Activated CD4-positive, alpha-beta memory T cell treated with anti-CD3 and anti-CD28 coated beads for 36 hours (primary cell): Measurements from ENCODE around the gene FZD8. TPM values are rescaled to one million over a fixed set of nuclear protein-coding genes. Genes with fewer than 3 reads are reported as not detected.

Source experiments
- CTCF ChIA-PET: fragments of 350-600 bp; sonication (Branson Sonifier 250); formaldehyde crosslinking; loops from one replicate; lab custom pipeline; 2021; ENCODE audit warnings: antibody characterized with exemption, inconsistent platforms; lab: Charles Lee
- POLR2A ChIA-PET: fragments of 350-600 bp; sonication (Branson Sonifier 250); formaldehyde crosslinking; loops from one replicate; lab custom pipeline; 2021; ENCODE audit warnings: antibody characterized with exemption; lab: Charles Lee
- DNase-seq: peaks from one replicate; pipeline ENCODE4 v3.0.0-alpha.2; 2020
- H3K27ac Mint-ChIP-seq: one replicate; pipeline ENCODE4 v1.8.0; 2021; ENCODE audit warnings: mixed read lengths
- H3K27me3 Mint-ChIP-seq: one replicate; pipeline ENCODE4 v1.8.0; 2021; ENCODE audit warnings: mixed read lengths
- H3K36me3 Mint-ChIP-seq: one replicate; pipeline ENCODE4 v1.8.0; 2021; ENCODE audit warnings: mixed read lengths
- H3K4me1 Mint-ChIP-seq: one replicate; pipeline ENCODE4 v1.8.0; 2021; ENCODE audit warnings: low read depth, mixed read lengths
- H3K4me3 Mint-ChIP-seq: one replicate; pipeline ENCODE4 v1.8.0; 2021; ENCODE audit warnings: mild to moderate bottlenecking, mixed read lengths
- H3K9me3 Mint-ChIP-seq: one replicate; pipeline ENCODE4 v1.8.0; 2021; ENCODE audit warnings: mixed read lengths
- intact Hi-C: fragments of 100-400 bp; cut with micrococcal nuclease; formaldehyde crosslinking; loops from one replicate; pipeline ENCODE4 v1.15.1; 2023
- total RNA-seq, 2 experiments: library from RNA; stranded (reverse); gene quantifications; one replicate each; pipeline ENCODE4 v1.2.3, GENCODE V29; 2021

FZD8 gene
- total RNA-seq, 2 experiments from 2014 or later: 0.31 to 0.45 TPM

- peaks cover 25% of the 10 kb centered on the region for H3K4me1 Mint-ChIP-seq
- H3K36me3 Mint-ChIP-seq: no peaks in the 10 kb centered on the region
- CTCF ChIA-PET: no interaction called here
- H3K27me3 Mint-ChIP-seq: peaks cover 36% of the 10 kb centered on the region
- H3K4me3 Mint-ChIP-seq: peak overlapping the region; percentile 45
- no peak overlapping the region for H3K27ac Mint-ChIP-seq
- no peaks in the 10 kb centered on the region for H3K9me3 Mint-ChIP-seq
- intact Hi-C loops: loop anchor here (5.0 to 10.0 kb wide), 2 partner anchors 146 to 1138 kb away; no protein-coding TSS in a partner anchor
- POLR2A ChIA-PET: no interaction called here
- DNase-seq: no peak
Measured at GRCh38 chr10:35639021-35639727, 2.9 kb downstream of the FZD8 start.

- Mint-ChIP-seq H3K4me1 (peaks cover 17% of the 10 kb centered on the region), H3K27me3 (peaks cover 30% of the 10 kb centered on the region), H3K4me3 (no peak overlapping the region), H3K36me3 (no peaks in the 10 kb centered on the region), H3K27ac (no peak overlapping the region), H3K9me3 (no peaks in the 10 kb centered on the region)
- ChIA-PET CTCF (no interaction called here), POLR2A (no interaction called here)
- DNase-seq: no peak
- intact Hi-C loops: loop anchor here (5.0 to 10.0 kb wide), 2 partner anchors 147 to 1139 kb away; no protein-coding TSS in a partner anchor
Measured at GRCh38 chr10:35638101-35638500, 4.0 kb downstream of the FZD8 start.

- intact Hi-C loops: loop anchor here (5.0 to 10.0 kb wide), 2 partner anchors 147 to 1140 kb away; no protein-coding TSS in a partner anchor
- H3K27ac Mint-ChIP-seq: no peak overlapping the region
- no peak overlapping the region for H3K4me3 Mint-ChIP-seq
- no peaks in the 10 kb centered on the region for H3K9me3 Mint-ChIP-seq
- DNase-seq: no peak
- no peaks in the 10 kb centered on the region for H3K36me3 Mint-ChIP-seq
- POLR2A ChIA-PET: no interaction called here
- CTCF ChIA-PET: interaction anchor here (0.7 to 1.8 kb wide), 2 partner anchors 144 to 557 kb away, joined by 3 to 5 read pairs; no protein-coding TSS in a partner anchor
- peaks cover 17% of the 10 kb centered on the region for H3K4me1 Mint-ChIP-seq
- peaks cover 30% of the 10 kb centered on the region for H3K27me3 Mint-ChIP-seq
Measured at GRCh38 chr10:35637462-35637861, 4.6 kb downstream of the FZD8 start.

GRCh38 chr10:35636956-35637355 is 5.1 kb downstream of the FZD8 start:
- ChIA-PET CTCF (interaction anchor here (0.6 to 2.1 kb wide), 5 partner anchors 74 to 1244 kb away, joined by 3 to 13 read pairs (median 4); no protein-coding TSS in a partner anchor), POLR2A (no interaction called here)
- Mint-ChIP-seq H3K4me1 (peaks cover 16% of the 10 kb centered on the region), H3K4me3 (no peak overlapping the region), H3K27ac (no peak overlapping the region), H3K9me3 (no peaks in the 10 kb centered on the region), H3K36me3 (no peaks in the 10 kb centered on the region), H3K27me3 (peaks cover 30% of the 10 kb centered on the region)
- intact Hi-C loops: loop anchor here (5.0 to 10.0 kb wide), 2 partner anchors 148 to 1140 kb away; no protein-coding TSS in a partner anchor
- DNase-seq: no peak

- Mint-ChIP-seq H3K36me3 (no peaks in the 10 kb centered on the region), H3K4me3 (no peak overlapping the region), H3K4me1 (peaks cover 12% of the 10 kb centered on the region), H3K27me3 (peaks cover 28% of the 10 kb centered on the region), H3K27ac (no peak overlapping the region), H3K9me3 (no peaks in the 10 kb centered on the region)
- ChIA-PET POLR2A (interaction anchor here (0.5 kb wide), 1 partner anchor 105 kb away, joined by 3 read pairs; no protein-coding TSS in a partner anchor), CTCF (interaction anchor here (0.6 to 2.1 kb wide), 23 partner anchors 8 to 1860 kb away, joined by 3 to 13 read pairs (median 3); no protein-coding TSS in a partner anchor)
- DNase-seq: peak; percentile 41
- intact Hi-C loops: loop anchor here (1.0 to 10.0 kb wide), 4 partner anchors 149 to 1246 kb away; no protein-coding TSS in a partner anchor
Measured at GRCh38 chr10:35635576-35635975, 6.5 kb downstream of the FZD8 start.

GRCh38 chr10:35633006-35633980 is 8.8 kb downstream of the FZD8 start:
- Mint-ChIP-seq H3K4me3 (no peak overlapping the region), H3K4me1 (peaks cover 4% of the 10 kb centered on the region), H3K36me3 (no peaks in the 10 kb centered on the region), H3K9me3 (no peaks in the 10 kb centered on the region), H3K27ac (no peak overlapping the region), H3K27me3 (peaks cover 21% of the 10 kb centered on the region)
- no peak for DNase-seq
- POLR2A ChIA-PET: no interaction called here
- intact Hi-C loops: loop anchor here (10.0 kb wide), 1 partner anchor 152 kb away; no protein-coding TSS in a partner anchor
- CTCF ChIA-PET: interaction anchor here (0.6 to 0.7 kb wide), 2 partner anchors 379 to 396 kb away, joined by 3 read pairs; no protein-coding TSS in a partner anchor

GRCh38 chr10:35632027-35632426 is 10.1 kb downstream of the FZD8 start:
- Mint-ChIP-seq H3K27ac (no peak overlapping the region), H3K4me1 (no peaks in the 10 kb centered on the region), H3K27me3 (peaks cover 15% of the 10 kb centered on the region), H3K4me3 (no peak overlapping the region), H3K36me3 (no peaks in the 10 kb centered on the region), H3K9me3 (no peaks in the 10 kb centered on the region)
- POLR2A ChIA-PET: no interaction called here
- CTCF ChIA-PET: no interaction called here
- no peak for DNase-seq
- intact Hi-C loops: loop anchor here (10.0 kb wide), 1 partner anchor 153 kb away; no protein-coding TSS in a partner anchor

- H3K27ac Mint-ChIP-seq: no peak overlapping the region
- ChIA-PET POLR2A (no interaction called here), CTCF (no interaction called here)
- H3K4me3 Mint-ChIP-seq: no peak overlapping the region
- DNase-seq: no peak
- H3K9me3 Mint-ChIP-seq: no peaks in the 10 kb centered on the region
- H3K4me1 Mint-ChIP-seq: no peaks in the 10 kb centered on the region
- intact Hi-C loops: loop anchor here (10.0 kb wide), 1 partner anchor 153 kb away; no protein-coding TSS in a partner anchor
- no peaks in the 10 kb centered on the region for H3K36me3 Mint-ChIP-seq
- peaks cover 11% of the 10 kb centered on the region for H3K27me3 Mint-ChIP-seq
Measured at GRCh38 chr10:35631404-35631803, 10.7 kb downstream of the FZD8 start.

GRCh38 chr10:35626971-35627507 is 15.1 kb downstream of the FZD8 start:
- Mint-ChIP-seq H3K4me1 (no peaks in the 10 kb centered on the region), H3K4me3 (no peak overlapping the region), H3K9me3 (no peaks in the 10 kb centered on the region), H3K36me3 (no peaks in the 10 kb centered on the region), H3K27me3 (peaks cover 12% of the 10 kb centered on the region), H3K27ac (no peak overlapping the region)
- no peak for DNase-seq
- ChIA-PET POLR2A (no interaction called here), CTCF (no interaction called here)
- intact Hi-C loops: no loop called here

- ChIA-PET POLR2A (no interaction called here), CTCF (interaction anchor here (1.1 kb wide), 1 partner anchor 52 kb away, joined by 3 read pairs; no protein-coding TSS in a partner anchor)
- intact Hi-C loops: no loop called here
- no peak for DNase-seq
- Mint-ChIP-seq H3K4me3 (no peak overlapping the region), H3K4me1 (no peaks in the 10 kb centered on the region), H3K9me3 (peaks cover 6% of the 10 kb centered on the region), H3K36me3 (no peaks in the 10 kb centered on the region), H3K27me3 (peaks cover 26% of the 10 kb centered on the region), H3K27ac (no peak overlapping the region)
Measured at GRCh38 chr10:35614312-35614711, 27.8 kb downstream of the FZD8 start.

GRCh38 chr10:35613597-35614226 is 28.4 kb downstream of the FZD8 start:
- peaks cover 28% of the 10 kb centered on the region for H3K27me3 Mint-ChIP-seq
- POLR2A ChIA-PET: no interaction called here
- CTCF ChIA-PET: interaction anchor here (1.1 kb wide), 1 partner anchor 51 kb away, joined by 3 read pairs; no protein-coding TSS in a partner anchor
- H3K4me1 Mint-ChIP-seq: no peaks in the 10 kb centered on the region
- no peak overlapping the region for H3K4me3 Mint-ChIP-seq
- no peaks in the 10 kb centered on the region for H3K36me3 Mint-ChIP-seq
- intact Hi-C loops: no loop called here
- no peak for DNase-seq
- no peak overlapping the region for H3K27ac Mint-ChIP-seq
- peaks cover 6% of the 10 kb centered on the region for H3K9me3 Mint-ChIP-seq
